Stimulated activated naive CD8-positive, alpha-beta T cell treated with anti-CD3 and anti-CD28 coated beads, Interleukin-15, Interleukin-2, amounts not matched to agents 100 ng/mL and 50 ng/mL, for 24 hours (primary cell): Measurements from ENCODE around the gene P2RY6.

Source experiments
- H3K27ac Mint-ChIP-seq: one replicate; pipeline ENCODE4 v1.8.0; 2021; ENCODE audit warnings: mild to moderate bottlenecking, mixed read lengths
- H3K27me3 Mint-ChIP-seq: one replicate; pipeline ENCODE4 v1.8.0; 2021; ENCODE audit warnings: mixed read lengths
- H3K36me3 Mint-ChIP-seq: one replicate; pipeline ENCODE4 v1.8.0; 2021; ENCODE audit warnings: low read depth, mixed read lengths
- H3K4me1 Mint-ChIP-seq: one replicate; pipeline ENCODE4 v1.8.0; 2021; ENCODE audit warnings: low read depth, mixed read lengths
- H3K4me3 Mint-ChIP-seq: one replicate; pipeline ENCODE4 v1.8.0; 2021; ENCODE audit warnings: mild to moderate bottlenecking, mixed read lengths
- H3K9me3 Mint-ChIP-seq: one replicate; pipeline ENCODE4 v1.8.0; 2021; ENCODE audit warnings: mixed read lengths

Gene P2RY6

GRCh38 chr11:73233692-73234470, 38.3 kb upstream of the P2RY6 start:
- Mint-ChIP-seq H3K27ac (no peak overlapping the region), H3K4me1 (no peaks in the 10 kb centered on the region), H3K4me3 (no peak overlapping the region), H3K27me3 (no peaks in the 10 kb centered on the region), H3K36me3 (no peaks in the 10 kb centered on the region), H3K9me3 (no peaks in the 10 kb centered on the region)

GRCh38 chr11:73234471-73235181, 37.5 kb upstream of the P2RY6 start:
- H3K9me3 Mint-ChIP-seq, result no peaks in the 10 kb centered on the region
- H3K36me3 Mint-ChIP-seq, result no peaks in the 10 kb centered on the region
- H3K27me3 Mint-ChIP-seq, result no peaks in the 10 kb centered on the region
- no peaks in the 10 kb centered on the region for H3K4me1 Mint-ChIP-seq
- H3K27ac Mint-ChIP-seq, result no peak overlapping the region
- no peak overlapping the region for H3K4me3 Mint-ChIP-seq

GRCh38 chr11:73235236-73235786, 36.8 kb upstream of the P2RY6 start:
- H3K9me3 Mint-ChIP-seq, result no peaks in the 10 kb centered on the region
- no peaks in the 10 kb centered on the region for H3K36me3 Mint-ChIP-seq
- no peaks in the 10 kb centered on the region for H3K4me1 Mint-ChIP-seq

GRCh38 chr11:73236205-73236765, 35.9 kb upstream of the P2RY6 start:
- H3K9me3 Mint-ChIP-seq, result no peaks in the 10 kb centered on the region
- no peak overlapping the region for H3K4me3 Mint-ChIP-seq

More at GRCh38 chr11:73235236-73235786, 36.8 kb upstream of the P2RY6 start:
- Mint-ChIP-seq H3K4me3 (no peak overlapping the region), H3K27me3 (no peaks in the 10 kb centered on the region), H3K27ac (no peak overlapping the region)

GRCh38 chr11:73236854-73237253, 35.3 kb upstream of the P2RY6 start:
- H3K4me3 Mint-ChIP-seq, result no peak overlapping the region
- no peaks in the 10 kb centered on the region for H3K36me3 Mint-ChIP-seq
- H3K27me3 Mint-ChIP-seq, result peaks cover 3% of the 10 kb centered on the region
- no peak overlapping the region for H3K27ac Mint-ChIP-seq
- H3K4me1 Mint-ChIP-seq, result no peaks in the 10 kb centered on the region
- H3K9me3 Mint-ChIP-seq, result no peaks in the 10 kb centered on the region

More at GRCh38 chr11:73236205-73236765, 35.9 kb upstream of the P2RY6 start:
- no peaks in the 10 kb centered on the region for H3K4me1 Mint-ChIP-seq
- H3K27me3 Mint-ChIP-seq, result no peaks in the 10 kb centered on the region
- H3K27ac Mint-ChIP-seq, result no peak overlapping the region
- no peaks in the 10 kb centered on the region for H3K36me3 Mint-ChIP-seq

- H3K36me3 Mint-ChIP-seq, result no peaks in the 10 kb centered on the region
- no peaks in the 10 kb centered on the region for H3K9me3 Mint-ChIP-seq
- H3K27ac Mint-ChIP-seq, result no peak overlapping the region
- no peaks in the 10 kb centered on the region for H3K4me1 Mint-ChIP-seq
- H3K4me3 Mint-ChIP-seq, result no peak overlapping the region
- H3K27me3 Mint-ChIP-seq, result peaks cover 3% of the 10 kb centered on the region
Measured at GRCh38 chr11:73237471-73238290, 34.5 kb upstream of the P2RY6 start.

GRCh38 chr11:73239111-73239521, 33.0 kb upstream of the P2RY6 start:
- Mint-ChIP-seq H3K27ac (no peak overlapping the region), H3K4me1 (no peaks in the 10 kb centered on the region), H3K36me3 (no peaks in the 10 kb centered on the region), H3K27me3 (peaks cover 3% of the 10 kb centered on the region), H3K4me3 (no peak overlapping the region), H3K9me3 (no peaks in the 10 kb centered on the region)

GRCh38 chr11:73239571-73240189, 32.5 kb upstream of the P2RY6 start:
- Mint-ChIP-seq H3K4me1 (no peaks in the 10 kb centered on the region), H3K27me3 (peaks cover 3% of the 10 kb centered on the region), H3K4me3 (no peak overlapping the region), H3K27ac (no peak overlapping the region), H3K9me3 (no peaks in the 10 kb centered on the region), H3K36me3 (no peaks in the 10 kb centered on the region)

- Mint-ChIP-seq H3K36me3 (no peaks in the 10 kb centered on the region), H3K9me3 (no peaks in the 10 kb centered on the region), H3K4me1 (no peaks in the 10 kb centered on the region), H3K27me3 (peaks cover 3% of the 10 kb centered on the region), H3K27ac (no peak overlapping the region), H3K4me3 (no peak overlapping the region)
Measured at GRCh38 chr11:73240190-73240781, 31.9 kb upstream of the P2RY6 start.

- H3K4me1 Mint-ChIP-seq, result no peaks in the 10 kb centered on the region
Measured at GRCh38 chr11:73241300-73241699, 30.8 kb upstream of the P2RY6 start.

GRCh38 chr11:73242251-73243092, 29.7 kb upstream of the P2RY6 start:
- Mint-ChIP-seq H3K36me3 (no peaks in the 10 kb centered on the region), H3K4me1 (no peaks in the 10 kb centered on the region), H3K9me3 (no peaks in the 10 kb centered on the region), H3K4me3 (no peak overlapping the region), H3K27ac (no peak overlapping the region), H3K27me3 (peaks cover 3% of the 10 kb centered on the region)

More at GRCh38 chr11:73241300-73241699, 30.8 kb upstream of the P2RY6 start:
- Mint-ChIP-seq H3K36me3 (no peaks in the 10 kb centered on the region), H3K27ac (no peak overlapping the region), H3K4me3 (no peak overlapping the region), H3K27me3 (peaks cover 3% of the 10 kb centered on the region), H3K9me3 (no peaks in the 10 kb centered on the region)

- no peak overlapping the region for H3K27ac Mint-ChIP-seq
- no peaks in the 10 kb centered on the region for H3K9me3 Mint-ChIP-seq
- peaks cover 3% of the 10 kb centered on the region for H3K27me3 Mint-ChIP-seq
- no peaks in the 10 kb centered on the region for H3K36me3 Mint-ChIP-seq
- no peak overlapping the region for H3K4me3 Mint-ChIP-seq
- H3K4me1 Mint-ChIP-seq, result no peaks in the 10 kb centered on the region
Measured at GRCh38 chr11:73243093-73243485, 29.0 kb upstream of the P2RY6 start.

GRCh38 chr11:73244589-73245240, 27.4 kb upstream of the P2RY6 start:
- Mint-ChIP-seq H3K27me3 (peaks cover 3% of the 10 kb centered on the region), H3K27ac (no peak overlapping the region), H3K36me3 (no peaks in the 10 kb centered on the region), H3K4me1 (peaks cover 6% of the 10 kb centered on the region), H3K4me3 (no peak overlapping the region), H3K9me3 (no peaks in the 10 kb centered on the region)
